Fibroblast of skin of abdomen (primary cell): Measurements from ENCODE around the gene FKBP15.
"Not testable (repeated sequence)": the region's sequence is repeated elsewhere in the genome, so short reads cannot be mapped to it uniquely, and the experiment has no call there.

ENCODE experiments used
- DNase-seq: peaks from one replicate; pipeline ENCODE4 v3.0.0-alpha.2; 2013

FKBP15 gene

DNA sequence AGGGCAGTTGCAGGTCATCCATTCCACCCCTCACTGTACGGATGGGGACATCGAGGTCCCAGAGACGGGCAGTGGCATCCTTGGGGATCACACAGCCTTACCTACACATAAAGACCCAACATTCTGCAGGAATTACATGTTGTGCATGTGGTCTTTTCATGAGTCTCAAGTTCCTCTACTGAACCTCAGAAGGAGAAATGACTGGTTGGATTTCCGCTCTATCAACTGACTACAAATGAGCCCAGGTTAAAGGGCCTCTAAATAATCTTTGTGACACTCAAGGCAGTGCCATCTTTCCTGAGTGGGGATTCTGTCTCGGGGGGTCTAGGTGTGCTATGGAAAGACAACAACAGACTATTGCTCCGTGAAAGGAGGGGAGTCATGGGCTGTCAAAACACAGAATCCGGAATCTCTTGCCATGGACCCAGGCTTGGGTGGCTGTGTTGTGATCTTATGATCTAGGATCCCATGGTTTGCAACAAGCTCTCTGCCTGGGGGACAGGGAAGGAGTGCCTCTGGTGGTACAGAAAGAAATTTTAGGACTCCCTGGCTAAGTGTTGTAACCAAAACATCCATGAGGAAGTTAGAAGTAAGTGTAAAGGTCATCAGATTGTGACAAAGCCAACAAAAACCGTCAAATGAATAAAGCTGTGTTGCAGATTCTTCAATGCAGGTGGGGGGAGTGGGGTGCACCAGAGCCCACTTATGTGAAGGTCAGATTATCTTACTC lies 72.1 kb downstream of the FKBP15 start:
- DNase-seq = no peak

DNA sequence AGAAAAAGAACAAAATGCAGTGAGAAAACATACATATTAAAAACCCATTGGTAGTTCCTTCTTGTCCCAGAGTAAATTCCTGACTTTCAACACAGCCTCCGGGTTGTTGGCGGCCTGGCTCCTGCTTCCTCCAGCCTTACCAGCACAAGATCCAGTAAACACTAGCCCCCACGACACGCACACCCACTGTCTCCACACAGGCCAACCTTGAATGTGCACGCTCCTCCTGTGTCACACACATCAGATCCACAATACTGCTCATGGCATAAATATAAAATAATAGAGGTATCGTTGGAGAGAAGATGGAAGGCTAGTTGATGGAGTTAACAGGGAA lies 72.7 kb downstream of the FKBP15 start:
- DNase-seq = no peak

DNA sequence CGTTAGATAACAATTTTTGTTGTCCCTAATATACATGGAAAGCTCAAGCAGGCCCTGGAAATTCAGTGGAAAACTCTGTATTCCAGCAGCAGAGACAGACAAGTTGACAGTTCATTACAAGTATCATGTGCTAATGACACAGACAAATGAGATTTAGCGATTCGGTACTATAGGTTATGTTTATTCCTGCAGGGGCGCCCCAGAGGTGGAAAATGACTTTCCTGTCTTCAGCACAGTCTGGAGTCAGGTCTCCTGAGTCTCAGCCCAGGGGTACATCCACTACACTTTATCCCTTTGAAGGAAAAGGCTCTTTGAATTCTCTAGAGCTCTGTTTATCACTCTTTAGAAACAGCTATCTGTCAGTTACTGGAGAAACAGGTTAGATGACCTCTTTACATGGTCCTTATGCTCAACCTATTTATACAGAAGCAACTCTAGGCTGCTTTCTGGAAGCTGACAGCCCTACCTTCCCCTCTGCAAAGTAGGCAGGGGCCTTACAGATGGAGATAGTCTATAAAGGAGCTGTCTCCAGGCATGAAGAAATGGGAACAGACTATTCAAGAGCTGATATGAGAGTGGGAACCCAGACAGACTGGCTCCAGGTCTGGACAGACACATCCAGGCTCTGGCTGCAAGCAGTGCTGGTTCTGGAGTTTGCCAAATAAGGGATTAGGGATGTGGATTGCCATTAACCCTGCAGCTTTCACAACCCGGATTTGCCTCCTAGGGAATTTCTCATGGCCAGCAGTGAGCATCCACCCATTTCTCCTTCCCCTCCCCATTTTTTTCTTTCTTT lies 77.4 kb downstream of the FKBP15 start:
- no peak for DNase-seq

DNA sequence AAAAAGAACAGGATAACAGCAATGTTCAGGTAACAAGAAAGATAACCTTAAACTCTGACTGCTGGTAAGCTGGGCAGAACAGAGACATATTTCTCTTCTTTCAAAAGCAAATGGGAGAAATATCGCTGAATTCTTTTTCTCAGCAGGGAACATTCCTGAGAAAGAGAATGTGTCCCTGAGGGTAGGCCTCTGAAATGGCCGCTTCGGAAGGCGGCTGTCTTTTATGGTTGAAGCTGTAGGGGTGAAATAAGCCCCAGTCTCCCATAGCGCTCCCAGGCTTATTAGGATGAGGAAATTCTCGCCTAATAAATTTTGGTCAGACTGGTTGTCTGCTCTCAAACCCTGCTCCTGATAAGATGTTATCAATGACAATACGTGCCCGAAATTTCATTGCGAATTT lies 80.2 kb downstream of the FKBP15 start:
- not testable (repeated sequence) for DNase-seq

DNA sequence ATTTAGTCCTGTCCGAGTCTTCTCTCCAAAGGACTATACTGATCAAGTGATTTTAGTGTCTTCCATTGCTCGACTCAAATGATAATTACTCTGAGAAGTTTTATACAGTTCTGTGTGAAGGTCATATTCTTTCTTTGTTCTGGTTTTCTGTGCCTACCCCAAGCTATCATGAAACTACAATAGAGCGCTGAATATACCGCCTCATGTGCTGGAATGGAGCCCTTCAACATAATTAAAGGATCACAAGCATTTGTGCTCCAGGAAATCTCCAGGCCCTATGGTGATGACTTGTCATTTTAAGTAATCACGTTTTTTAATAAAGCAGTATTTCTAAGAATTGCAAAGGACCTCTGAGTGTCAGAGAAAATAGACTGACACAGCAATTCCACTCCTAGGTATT lies 81.1 kb downstream of the FKBP15 start:
- DNase-seq = no peak

DNA sequence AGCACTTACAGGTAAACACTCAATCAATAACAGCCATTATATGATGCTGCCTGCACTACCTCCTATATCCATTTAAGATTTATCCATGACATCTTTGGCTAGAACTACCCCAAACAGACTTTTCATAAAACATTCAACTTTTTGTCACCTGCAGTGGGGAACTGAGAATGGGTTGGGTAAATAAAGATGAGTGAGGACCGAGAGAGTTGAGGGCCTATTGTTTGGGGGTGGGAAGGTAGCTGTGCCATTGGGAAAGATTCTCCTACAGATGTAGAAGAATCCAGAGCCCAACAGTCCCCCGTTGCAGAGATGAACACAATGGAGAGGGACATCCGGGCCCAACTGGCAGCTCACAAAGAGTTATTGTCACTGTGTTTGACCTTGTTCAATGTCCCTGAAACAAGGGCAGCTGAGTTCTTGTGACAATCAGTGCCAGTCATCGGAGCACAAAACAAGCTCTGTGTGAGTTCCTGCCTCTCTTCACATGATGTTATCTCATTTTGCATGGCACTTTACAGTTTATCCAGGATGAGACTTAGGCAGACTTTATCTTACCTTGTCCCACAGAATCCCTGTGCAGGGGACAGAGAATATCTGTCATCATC lies 81.8 kb downstream of the FKBP15 start:
- DNase-seq = no peak

DNA sequence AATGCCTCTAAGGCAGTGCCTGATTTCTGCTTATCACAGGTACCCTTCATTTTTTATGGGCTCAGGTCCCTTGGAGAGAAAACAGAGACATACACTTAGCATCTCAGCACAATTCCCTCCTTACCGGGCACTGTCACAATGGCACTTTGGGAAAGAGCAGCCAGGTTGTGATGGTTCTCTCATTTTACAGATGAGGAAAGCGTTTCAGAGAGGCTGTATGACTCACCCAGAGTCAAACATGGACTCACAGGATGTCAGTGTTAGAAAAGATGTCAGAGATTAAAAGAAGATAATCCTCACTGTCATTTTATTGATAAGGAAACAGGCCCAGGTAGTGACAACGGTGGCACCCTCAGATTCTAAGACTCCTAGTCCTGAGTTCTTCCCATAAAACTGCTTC lies 82.3 kb downstream of the FKBP15 start:
- DNase-seq = no peak

DNA sequence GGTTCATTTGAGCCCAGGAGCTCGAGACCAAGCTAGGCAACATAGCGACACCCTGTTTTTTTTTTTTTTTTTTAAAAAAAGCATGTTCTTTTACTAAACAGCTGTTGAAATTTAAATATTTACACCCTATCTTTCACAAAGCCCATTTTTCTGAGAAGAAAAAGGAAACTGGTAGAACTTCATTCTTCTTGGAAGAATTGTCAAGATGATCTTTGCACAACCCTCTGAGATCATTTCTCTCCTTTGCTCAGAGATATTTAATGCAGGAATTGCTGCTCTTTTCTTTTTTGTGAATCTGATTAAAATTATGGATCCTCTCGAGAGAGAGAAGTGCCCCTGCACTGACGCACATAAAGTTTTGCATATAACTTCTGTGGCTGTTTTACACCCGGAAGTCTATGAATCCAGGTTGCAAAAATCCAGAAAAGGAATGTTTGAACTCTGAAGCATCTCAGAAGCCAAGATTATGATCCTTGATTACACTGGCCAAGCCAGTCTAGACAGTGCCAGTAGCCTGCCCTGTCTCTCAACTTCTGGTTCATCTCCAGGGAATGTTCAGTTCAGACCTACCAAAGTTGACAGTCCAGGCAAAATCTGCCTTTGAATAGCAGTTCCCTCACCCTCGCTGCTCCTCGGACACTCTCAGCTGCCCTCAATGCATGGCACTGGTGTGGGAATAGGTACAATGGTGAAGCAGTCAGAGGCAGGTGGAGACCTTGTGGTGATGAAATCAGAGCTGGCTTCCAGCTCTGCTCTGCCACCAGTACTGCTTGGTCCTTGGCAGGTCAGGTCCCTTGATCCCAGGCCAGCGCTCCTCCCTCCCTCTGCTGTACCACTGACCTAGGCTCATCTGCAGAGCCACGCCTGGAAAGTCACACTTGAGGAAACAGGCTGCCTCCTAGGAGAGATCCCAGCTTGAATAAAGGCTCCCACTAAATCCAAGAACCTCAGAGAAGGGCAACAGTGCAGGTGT lies 83.6 kb downstream of the FKBP15 start:
- DNase-seq = no peak

DNA sequence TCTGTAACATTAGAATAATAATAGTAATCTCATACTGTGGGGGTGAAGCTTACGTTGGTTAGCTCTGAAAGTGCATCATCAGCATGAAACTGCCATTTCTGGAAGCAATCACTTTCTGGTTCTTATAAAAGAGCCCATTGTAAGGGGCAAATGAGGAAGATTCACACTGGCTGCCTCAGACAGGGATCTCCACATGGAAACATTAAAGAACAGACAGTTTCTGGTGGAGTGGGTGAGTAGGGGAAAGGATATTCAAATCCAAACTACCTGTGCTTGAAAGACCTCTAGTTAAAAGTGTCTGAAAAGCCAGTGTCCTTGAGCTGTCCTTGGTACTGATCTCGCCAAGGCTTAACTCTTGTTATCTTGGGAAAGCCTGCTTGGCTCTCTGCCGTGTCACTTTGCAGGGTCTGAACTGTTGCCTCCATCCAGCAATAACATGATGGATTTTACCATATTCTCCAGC lies 89.4 kb downstream of the FKBP15 start:
- peak; percentile 17 for DNase-seq

DNA sequence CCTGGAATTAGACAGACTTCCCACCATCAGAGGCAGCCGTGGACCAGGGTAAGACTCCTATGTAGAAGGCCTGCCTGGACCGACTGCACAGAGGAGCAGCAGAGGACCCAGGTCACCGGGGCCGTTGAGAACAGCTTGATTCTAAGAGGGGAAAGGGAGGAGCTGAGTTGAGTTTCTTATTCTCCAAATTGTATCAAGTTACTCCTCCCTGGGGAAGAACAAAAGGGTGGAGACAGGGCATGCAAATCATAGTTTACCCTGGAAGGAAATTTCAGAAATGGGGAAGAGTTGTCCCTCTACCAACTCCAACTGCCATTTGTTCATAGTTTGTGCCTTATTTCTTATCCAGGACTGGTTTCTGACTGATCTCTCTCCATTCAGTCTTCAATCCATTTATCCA lies 91.2 kb downstream of the FKBP15 start:
- DNase-seq = no peak

DNA sequence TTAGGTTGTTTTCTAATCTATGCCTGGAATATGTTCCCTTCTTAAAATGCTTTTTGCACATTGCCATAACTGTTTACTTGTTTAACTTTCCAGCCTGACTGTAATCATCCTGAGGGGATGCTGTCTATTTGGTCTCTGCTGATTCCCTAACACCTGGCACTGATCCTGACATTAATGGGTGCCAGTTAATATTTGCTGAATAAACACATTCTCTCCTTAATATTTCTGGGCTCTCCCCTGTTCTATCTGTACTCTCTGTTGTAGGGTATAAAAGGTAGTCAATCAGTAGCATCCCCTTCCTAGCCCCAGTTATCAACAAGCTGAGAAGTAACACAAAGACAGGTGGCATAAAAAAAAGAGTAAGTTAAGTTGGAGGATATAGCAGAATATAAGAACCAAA lies 91.6 kb downstream of the FKBP15 start:
- DNase-seq = no peak

DNA sequence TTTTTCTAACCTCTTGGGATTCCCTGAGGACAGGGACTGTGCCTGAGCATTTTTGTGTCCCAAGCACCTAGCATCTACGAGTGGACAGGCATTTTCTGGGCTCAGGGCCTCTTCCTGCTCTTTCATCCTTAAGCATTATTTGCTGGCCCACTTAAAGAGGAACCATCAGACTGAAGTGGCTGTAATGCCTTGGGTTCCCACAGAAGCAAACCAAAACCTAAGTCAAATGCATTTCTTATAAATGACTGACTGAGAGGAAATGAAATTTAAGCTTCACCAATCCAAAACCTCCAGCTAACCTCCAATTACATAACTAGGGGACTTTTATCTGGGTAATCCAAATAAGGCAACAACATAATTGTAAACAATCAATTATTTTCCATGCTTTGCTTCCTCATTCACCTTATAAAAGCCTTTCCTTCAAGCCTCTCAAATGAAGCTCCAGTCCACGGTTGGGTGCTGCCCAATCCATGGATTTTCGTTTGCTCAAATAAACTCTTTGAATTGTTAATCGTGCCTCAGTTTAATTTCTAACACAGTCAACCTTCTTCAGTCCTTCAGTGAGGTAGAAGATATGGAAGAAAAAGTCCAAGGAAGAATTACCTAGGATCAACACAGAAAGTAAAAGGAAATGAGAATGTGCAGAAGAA lies 95.6 kb downstream of the FKBP15 start:
- no peak for DNase-seq

DNA sequence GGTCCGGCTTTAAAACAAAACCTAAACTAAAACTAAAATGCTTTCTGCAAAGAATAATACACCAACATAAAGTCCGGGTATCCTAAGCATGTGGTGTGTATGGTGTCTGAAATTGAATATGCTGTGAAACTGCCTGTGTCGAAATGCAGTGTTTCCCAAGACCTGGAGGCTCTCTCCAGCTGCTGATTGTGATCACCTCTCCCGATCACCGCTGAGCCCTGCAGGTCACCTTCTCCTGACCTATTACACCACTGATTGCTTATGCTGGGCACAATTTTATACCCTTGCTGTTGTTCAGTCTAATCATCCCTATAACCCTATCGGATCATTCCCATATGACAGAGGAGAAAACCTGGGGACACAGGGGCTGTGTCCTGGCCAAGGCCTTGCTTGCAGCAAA lies 102.2 kb downstream of the FKBP15 start:
- not testable (repeated sequence) for DNase-seq
